ENCODE results near the gene FAM219B.

- no peak for TF ChIP-seq CTCF (IDR thresholded peaks at IDR 0.05)
- TF ChIP-seq POLR2AphosphoS5 (IDR thresholded peaks at IDR 0.05) = no peak
- TF ChIP-seq POLR2A (IDR thresholded peaks at IDR 0.05) = no peak
These were observed 28.4 kb downstream of the FAM219B start for GRCh38 chr15:74878273-74878672.
